H1 (cell line): ENCODE measurements around the gene JAG1. TPM values are rescaled to one million over a fixed set of nuclear protein-coding genes. Genes with fewer than 3 reads are reported as not detected.

Experiments
- CTCF ChIA-PET: fragments of 300-600 bp; sonication (Branson Sonifier 250); formaldehyde crosslinking; loops from one replicate; lab custom pipeline; 2021; ENCODE audit not compliant: partially characterized antibody; lab: Charles Lee
- POLR2A ChIA-PET: fragments of 300-600 bp; sonication (Branson Sonifier 250); formaldehyde crosslinking; loops from one replicate; lab custom pipeline; 2021; ENCODE audit warnings: inconsistent platforms; ENCODE audit not compliant: partially characterized antibody; lab: Charles Lee
- DNase-seq, 2 experiments: peaks; one replicate each; pipeline versions ENCODE4 v3.0.0 to v3.0.0-alpha.2; 2010 to 2022; ENCODE audit warnings: low spot score in 2 of 2, low read depth in 1 of 2, mixed read lengths in 1 of 2
- FAIRE-seq: peaks from 2 replicates; lab custom pipeline; 2011; peaks lifted over from hg19 to GRCh38; lab: Jason Lieb, UNC
- H2AFZ ChIP-seq: 2 replicates; pipeline ENCODE4 v1.8.1; 2012; ENCODE audit warnings: low read length, inconsistent platforms
- H2AK5ac ChIP-seq: 2 replicates; pipeline ENCODE4 v1.6.1; 2013; ENCODE audit warnings: low read depth, low read length
- H2BK120ac ChIP-seq: replicated peaks from 2 replicates; pipeline ENCODE3; 2013; ENCODE audit warnings: low read depth, low read length, inconsistent platforms
- H2BK12ac ChIP-seq: 2 replicates; pipeline ENCODE4 v1.6.1; 2013; ENCODE audit warnings: low read depth, low read length
- H2BK15ac ChIP-seq: 2 replicates; pipeline ENCODE4 v1.6.1; 2013; ENCODE audit warnings: low read length
- H2BK20ac ChIP-seq: 2 replicates; pipeline ENCODE4 v1.6.1; 2013; ENCODE audit warnings: low read length
- H2BK5ac ChIP-seq: 2 replicates; pipeline ENCODE4 v1.6.1; 2013; ENCODE audit warnings: low read depth, low read length
- H3K14ac ChIP-seq: 2 replicates; pipeline ENCODE4 v1.6.1; 2013; ENCODE audit warnings: inconsistent platforms; ENCODE audit not compliant: insufficient read length
- H3K18ac ChIP-seq: 2 replicates; pipeline ENCODE4 v1.6.1; 2013; ENCODE audit warnings: low read length; ENCODE audit errors: extremely low read depth
- H3K23ac ChIP-seq: 2 replicates; pipeline ENCODE4 v1.6.1; 2013; ENCODE audit warnings: inconsistent platforms; ENCODE audit not compliant: insufficient read length
- H3K23me2 ChIP-seq: 2 replicates; pipeline ENCODE4 v1.6.1; 2013; ENCODE audit warnings: low read depth, low read length
- H3K27ac ChIP-seq: 2 replicates; pipeline ENCODE4 v1.6.1; 2011; ENCODE audit warnings: low read depth, low read length, inconsistent platforms
- H3K27me3 ChIP-seq, 4 experiments: replicated peaks in 1 of 4; 1 replicate in 1 of 4; 2 replicates in 3 of 4; pipeline versions ENCODE4 v1.6.1 to v1.8.1; 2011 to 2013; ENCODE audit warnings: low read length in 3 of 4, mild to moderate bottlenecking in 3 of 4, inconsistent platforms in 2 of 4, mixed read lengths in 2 of 4, moderate library complexity in 1 of 4; ENCODE audit not compliant: control insufficient read depth in 3 of 4, insufficient read depth in 3 of 4; ENCODE audit errors: extremely low read depth in 1 of 4
- H3K36me3 ChIP-seq, 4 experiments: 2 replicates each; pipeline versions ENCODE4 v1.6.1 to v1.8.1; 2011 to 2013; ENCODE audit warnings: mild to moderate bottlenecking in 4 of 4, low read length in 3 of 4, moderate library complexity in 2 of 4, control low read depth in 1 of 4, inconsistent platforms in 1 of 4; ENCODE audit not compliant: insufficient read depth in 4 of 4, control insufficient read depth in 2 of 4
- H3K4ac ChIP-seq: replicated peaks from 2 replicates; pipeline ENCODE3; 2013; ENCODE audit warnings: low read length, low read depth, mixed read lengths, inconsistent platforms; ENCODE audit not compliant: insufficient read length
- H3K4me1 ChIP-seq, 4 experiments: replicated peaks in 1 of 4; 1 replicate in 1 of 4; 2 replicates in 3 of 4; pipeline versions ENCODE4 v1.6.1 to v1.8.1; 2011 to 2013; ENCODE audit warnings: low read length in 3 of 4, inconsistent platforms in 2 of 4, mixed read lengths in 1 of 4; ENCODE audit not compliant: insufficient read depth in 4 of 4, control insufficient read depth in 3 of 4
- H3K4me2 ChIP-seq, 2 experiments: 2 replicates each; pipeline versions ENCODE4 v1.6.1 to v1.8.1; 2011 to 2013; ENCODE audit warnings: low read depth in 2 of 2, low read length in 2 of 2, control low read depth in 1 of 2, inconsistent platforms in 1 of 2, mild to moderate bottlenecking in 1 of 2; ENCODE audit not compliant: insufficient read depth in 1 of 2
- H3K4me3 ChIP-seq, 4 experiments: fragments of 200-600, 300-600 bp in 1 of 4; sonication (generic), shearing (Covaris generic), sonication (Bioruptor Twin) in 1 of 4; 2 replicates each; pipeline versions ENCODE4 v1.5.1 to v1.8.1; 2011 to 2016; ENCODE audit warnings: low read length in 4 of 4, low read depth in 3 of 4, control low read depth in 2 of 4, inconsistent platforms in 2 of 4, mild to moderate bottlenecking in 2 of 4, mixed read lengths in 1 of 4, moderate library complexity in 1 of 4; ENCODE audit not compliant: insufficient read depth in 2 of 4; ENCODE audit errors: extremely low read depth in 1 of 4
- H3K56ac ChIP-seq: replicated peaks from 2 replicates; pipeline ENCODE3; 2013; ENCODE audit warnings: low read depth, mild to moderate bottlenecking, mixed read lengths, low read length, inconsistent platforms; ENCODE audit not compliant: insufficient read length
- H3K79me1 ChIP-seq: 2 replicates; pipeline ENCODE4 v1.6.1; 2013; ENCODE audit warnings: low read depth, low read length, control low read depth
- H3K79me2 ChIP-seq, 2 experiments: 2 replicates each; pipeline versions ENCODE4 v1.6.1 to v1.8.1; 2012 to 2013; ENCODE audit warnings: low read length in 2 of 2, mild to moderate bottlenecking in 2 of 2, inconsistent platforms in 1 of 2; ENCODE audit not compliant: insufficient read depth in 2 of 2, control insufficient read depth in 1 of 2
- H3K9ac ChIP-seq, 4 experiments: replicated peaks in 1 of 4; 1 replicate in 1 of 4; 2 replicates in 3 of 4; pipeline versions ENCODE4 v1.6.1 to v1.8.1; 2011 to 2013; ENCODE audit warnings: low read depth in 3 of 4, low read length in 3 of 4, control low read depth in 2 of 4, mild to moderate bottlenecking in 2 of 4, moderate library complexity in 2 of 4, inconsistent platforms in 1 of 4; ENCODE audit errors: extremely low read depth in 1 of 4
- H3K9me3 ChIP-seq, 2 experiments: 2 replicates each; pipeline versions ENCODE4 v1.6.1 to v1.8.1; 2012 to 2013; ENCODE audit warnings: mild to moderate bottlenecking in 2 of 2, moderate library complexity in 2 of 2, control low read depth in 1 of 2, inconsistent platforms in 1 of 2, low read depth in 1 of 2, low read length in 1 of 2, mixed read lengths in 1 of 2; ENCODE audit not compliant: insufficient read depth in 2 of 2
- H4K20me1 ChIP-seq, 2 experiments: replicated peaks in 1 of 2; 2 replicates each; pipeline versions ENCODE3 to v1.8.1; 2011 to 2013; ENCODE audit warnings: inconsistent platforms in 2 of 2, low read length in 2 of 2, mild to moderate bottlenecking in 1 of 2; ENCODE audit not compliant: insufficient read depth in 2 of 2, control insufficient read depth in 1 of 2
- H4K5ac ChIP-seq: 2 replicates; pipeline ENCODE4 v1.6.1; 2013; ENCODE audit warnings: low read length, low read depth, mixed read lengths, inconsistent platforms; ENCODE audit not compliant: insufficient read length
- H4K8ac ChIP-seq: 2 replicates; pipeline ENCODE4 v1.8.0; 2013; ENCODE audit warnings: mild to moderate bottlenecking, moderate library complexity, low read length, inconsistent platforms; ENCODE audit not compliant: insufficient read depth; ENCODE audit errors: extremely low read depth
- H4K91ac ChIP-seq: replicated peaks from 2 replicates; pipeline ENCODE3; 2013; ENCODE audit warnings: low read length, mixed read lengths, inconsistent platforms; ENCODE audit not compliant: insufficient read length
- ATF2 ChIP-seq: IDR thresholded peaks from 2 replicates; pipeline ENCODE4 v1.6.1; 2012; ENCODE audit warnings: low read length, inconsistent platforms
- CBX8 ChIP-seq: fragments of 300-800, 300-1000 bp; sonication (generic); IDR thresholded peaks from 2 replicates; pipeline ENCODE4 v1.7.1; 2016; ENCODE audit warnings: low read depth, low read length, borderline replicate concordance
- CREB1 ChIP-seq: IDR thresholded peaks from 2 replicates; pipeline ENCODE4 v1.6.1; 2012; ENCODE audit warnings: inconsistent platforms
- EGR1 ChIP-seq: IDR thresholded peaks from 2 replicates; pipeline ENCODE4 v1.6.1; 2011; ENCODE audit warnings: low read depth, low read length, borderline replicate concordance
- GTF2F1 ChIP-seq: IDR thresholded peaks from 2 replicates; pipeline ENCODE4 v1.6.1; 2012; ENCODE audit warnings: low read depth, low read length, improper control_type of control experiment, borderline replicate concordance
- NANOG ChIP-seq: IDR thresholded peaks from 2 replicates; pipeline ENCODE4 v1.6.1; 2011; ENCODE audit warnings: low read length, low read depth, mild to moderate bottlenecking, inconsistent platforms; ENCODE audit not compliant: insufficient read depth, poor library complexity, severe bottlenecking
- NRF1 ChIP-seq: IDR thresholded peaks from 2 replicates; pipeline ENCODE4 v1.6.1; 2011; ENCODE audit warnings: mild to moderate bottlenecking, low read depth, low read length, improper control_type of control experiment
- SP1 ChIP-seq: IDR thresholded peaks from 2 replicates; pipeline ENCODE4 v1.6.1; 2011; ENCODE audit warnings: low read depth, low read length
- SP2 ChIP-seq: IDR thresholded peaks from 2 replicates; pipeline ENCODE4 v1.6.1; 2012; ENCODE audit warnings: mild to moderate bottlenecking, low read length, inconsistent platforms
- SP4 ChIP-seq: IDR thresholded peaks from 2 replicates; pipeline ENCODE4 v1.6.1; 2012; ENCODE audit warnings: low read length, inconsistent platforms
- SUZ12 ChIP-seq: fragments of 200-600 bp; sonication (generic); IDR thresholded peaks from 2 replicates; pipeline ENCODE4 v1.6.1; 2012; ENCODE audit warnings: mild to moderate bottlenecking, inconsistent platforms, low read length, moderate library complexity, mixed read lengths
- TEAD4 ChIP-seq: IDR thresholded peaks from 2 replicates; pipeline ENCODE4 v1.6.1; 2012; ENCODE audit warnings: low read depth, low read length, inconsistent platforms, mixed read lengths
- WGBS, 2 experiments: shearing (Covaris generic) in 1 of 2; methylation state at CpG; one replicate each; pipeline versions ENCODE4 v1.1.6 to v1.1.7; 2013 to 2015; ENCODE audit warnings: low lambda C conversion rate in 2 of 2, mixed read lengths in 2 of 2, inconsistent platforms in 1 of 2, low coverage in 1 of 2, missing lambda C conversion rate in 1 of 2; ENCODE audit not compliant: insufficient replicate concordance in 2 of 2, insufficient coverage in 1 of 2, insufficient read length in 1 of 2; ENCODE audit errors: extremely low coverage in 1 of 2, missing lambda C conversion rate in 1 of 2; 5-methylcytosine and 5-hydroxymethylcytosine counted together
- polyA plus RNA-seq, 7 experiments: library from polyadenylated mRNA; depleted of rRNA in 3 of 7; stranded (reverse) in 5 of 7; unstranded in 2 of 7; fragments of >200 nt in 5 of 7; fragments of 200-250 nt in 2 of 7; gene quantifications; 1 replicate in 5 of 7; 2 replicates in 1 of 7; 4 replicates in 1 of 7; pipeline versions ENCODE4 v1.2.1 to v1.2.3, GENCODE V29; 2011 to 2013; ENCODE audit warnings: missing spikeins in 2 of 7, mixed read lengths in 2 of 7
- total RNA-seq: library from RNA; stranded (reverse); fragmentation: NEBNext Ultra II Directional; extraction: Animal tissue kit (Norgen Biotek cat#: 25700); gene quantifications from 2 replicates; pipeline ENCODE4 v1.2.1, GENCODE V29; 2021

The JAG1 gene
- total and polyA plus RNA-seq, 2 of the 8 experiments (the other 6 are each of a cell fraction or from before 2014, with no cell fraction given) = 13.5 to 27.3 TPM

- Histone ChIP-seq H2BK12ac (no peak overlapping the region), H2AK5ac (no peak overlapping the region), H2BK120ac (no peak overlapping the region), H3K18ac (no peak overlapping the region), H3K9me3 (no peaks in the 10 kb centered on the region), H3K79me1 (peaks cover 3% of the 10 kb centered on the region), H3K79me2 (no peaks in the 10 kb centered on the region), H4K91ac (no peak overlapping the region), H3K23ac (no peak overlapping the region), H3K36me3 (peaks cover 22 to 60% (median 50%) of the 10 kb centered on the region in 4 experiments), H3K27ac (no peak overlapping the region), H2BK20ac (no peak overlapping the region), H3K56ac (no peak overlapping the region), H3K14ac (no peak overlapping the region), H3K4me2 (no peak overlapping the region), H3K4me1 (peaks cover 9 to 20% (median 12%) of the 10 kb centered on the region in 4 experiments), H3K9ac (no peak overlapping the region), H3K23me2 (no peaks in the 10 kb centered on the region; the same call in 1 of the 2 replicates), H4K8ac (no peak overlapping the region), H4K20me1 (peaks cover 1 to 7% of the 10 kb centered on the region in 2 experiments), H3K4ac (no peak overlapping the region), H3K27me3 (no peaks in the 10 kb centered on the region; a peak in 1 of 7 replicates), H2BK5ac (no peak overlapping the region), H2BK15ac (no peak overlapping the region), H3K4me3 (no peak overlapping the region), H2AFZ (no peak overlapping the region), H4K5ac (no peak overlapping the region)
- no peak for TF ChIP-seq NANOG
- TF ChIP-seq SUZ12 = no peak
- no peak for TF ChIP-seq SP4
- TF ChIP-seq CREB1 = no peak
- TF ChIP-seq GTF2F1 = no peak
- no peak for TF ChIP-seq SP1
- no peak for TF ChIP-seq ATF2
- TF ChIP-seq CBX8 = no peak
- no peak for TF ChIP-seq SP2
- TF ChIP-seq TEAD4 = no peak
- TF ChIP-seq NRF1 = no peak
- TF ChIP-seq EGR1 = no peak
- CTCF ChIA-PET = interaction anchor here (0.7 to 8.4 kb wide), 15 partner anchors 7 to 1577 kb away, joined by 3 to 55 read pairs (median 4); no protein-coding TSS in a partner anchor
- FAIRE-seq (no peak), DNase-seq (no peak)
- POLR2A ChIA-PET = interaction anchor here (1.0 to 1.8 kb wide), 3 partner anchors 10 to 30 kb away, joined by 3 to 7 read pairs (median 3); no protein-coding TSS in a partner anchor
- WGBS, 2 experiments = 90% methylated on average over 23 of the region's 23 CpGs; no CpG with 5 or more reads in 1 of the 2 experiments
These were observed 34.6 kb downstream of the JAG1 start for GRCh38 chr20:10639077-10639736.
